Right hindlimb (tissue), 1 donor: ENCODE results near the gene SPDYE17.
A peak's percentile ranks its signal among the peaks of the same experiment; 100 is the strongest.
"Not testable (repeated sequence)": the region's sequence is repeated elsewhere in the genome, so short reads cannot be mapped to it uniquely, and the experiment has no call there.

Experiments used
- DNase-seq: peaks from one replicate; pipeline ENCODE4 v3.0.0-alpha.2; 2018

The SPDYE17 gene

GRCh38 chr7:76998285-76998589, 33.9 kb downstream of the SPDYE17 start:
- DNase-seq, result no peak

GRCh38 chr7:76997381-76998284, 34.5 kb downstream of the SPDYE17 start:
- peak; percentile 24 for DNase-seq

GRCh38 chr7:76996932-76997331, 35.2 kb downstream of the SPDYE17 start:
- DNase-seq, result not testable (repeated sequence)

- DNase-seq, result not testable (repeated sequence)
Measured at GRCh38 chr7:76994286-76994685, 37.9 kb downstream of the SPDYE17 start.

GRCh38 chr7:76993831-76994230, 38.3 kb downstream of the SPDYE17 start:
- DNase-seq, result not testable (repeated sequence)

- DNase-seq, result not testable (repeated sequence)
Measured at GRCh38 chr7:76992871-76993270, 39.3 kb downstream of the SPDYE17 start.

GRCh38 chr7:76992204-76992603, 40.0 kb downstream of the SPDYE17 start:
- DNase-seq, result not testable (repeated sequence)

GRCh38 chr7:76990202-76990601, 42.0 kb downstream of the SPDYE17 start:
- not testable (repeated sequence) for DNase-seq

- not testable (repeated sequence) for DNase-seq
Measured at GRCh38 chr7:76985924-76986717, 46.0 kb downstream of the SPDYE17 start.

GRCh38 chr7:76984784-76985136, 47.4 kb downstream of the SPDYE17 start:
- DNase-seq, result not testable (repeated sequence)

- DNase-seq, result not testable (repeated sequence)
Measured at GRCh38 chr7:76983937-76984783, 48.0 kb downstream of the SPDYE17 start.

GRCh38 chr7:76983333-76983732, 48.8 kb downstream of the SPDYE17 start:
- DNase-seq, result not testable (repeated sequence)

GRCh38 chr7:76982501-76982900, 49.7 kb downstream of the SPDYE17 start:
- DNase-seq, result not testable (repeated sequence)

GRCh38 chr7:76981187-76981970, 50.8 kb downstream of the SPDYE17 start:
- not testable (repeated sequence) for DNase-seq

- not testable (repeated sequence) for DNase-seq
Measured at GRCh38 chr7:76980576-76980975, 51.6 kb downstream of the SPDYE17 start.

- not testable (repeated sequence) for DNase-seq
Measured at GRCh38 chr7:76977761-76978367, 54.3 kb downstream of the SPDYE17 start.

- not testable (repeated sequence) for DNase-seq
Measured at GRCh38 chr7:76974793-76975579, 57.2 kb downstream of the SPDYE17 start.

- not testable (repeated sequence) for DNase-seq
Measured at GRCh38 chr7:76974336-76974735, 57.8 kb downstream of the SPDYE17 start.

GRCh38 chr7:76972391-76972790, 59.8 kb downstream of the SPDYE17 start:
- DNase-seq, result not testable (repeated sequence)
